IPS-18c (cell line): ENCODE results near the gene CDK16.
A peak's percentile ranks its signal among the peaks of the same experiment; 100 is the strongest.

Source experiments
- H3K4me3 ChIP-seq: 2 replicates; pipeline ENCODE4 v1.7.0; 2013; ENCODE audit warnings: low read depth, mild to moderate bottlenecking, low read length, moderate library complexity; ENCODE audit not compliant: insufficient read depth
- H3K9me3 ChIP-seq: one replicate; pipeline ENCODE4 v1.6.1; 2013; ENCODE audit warnings: mild to moderate bottlenecking, low read length, moderate library complexity; ENCODE audit not compliant: control insufficient read depth, insufficient read depth

Gene CDK16

DNA sequence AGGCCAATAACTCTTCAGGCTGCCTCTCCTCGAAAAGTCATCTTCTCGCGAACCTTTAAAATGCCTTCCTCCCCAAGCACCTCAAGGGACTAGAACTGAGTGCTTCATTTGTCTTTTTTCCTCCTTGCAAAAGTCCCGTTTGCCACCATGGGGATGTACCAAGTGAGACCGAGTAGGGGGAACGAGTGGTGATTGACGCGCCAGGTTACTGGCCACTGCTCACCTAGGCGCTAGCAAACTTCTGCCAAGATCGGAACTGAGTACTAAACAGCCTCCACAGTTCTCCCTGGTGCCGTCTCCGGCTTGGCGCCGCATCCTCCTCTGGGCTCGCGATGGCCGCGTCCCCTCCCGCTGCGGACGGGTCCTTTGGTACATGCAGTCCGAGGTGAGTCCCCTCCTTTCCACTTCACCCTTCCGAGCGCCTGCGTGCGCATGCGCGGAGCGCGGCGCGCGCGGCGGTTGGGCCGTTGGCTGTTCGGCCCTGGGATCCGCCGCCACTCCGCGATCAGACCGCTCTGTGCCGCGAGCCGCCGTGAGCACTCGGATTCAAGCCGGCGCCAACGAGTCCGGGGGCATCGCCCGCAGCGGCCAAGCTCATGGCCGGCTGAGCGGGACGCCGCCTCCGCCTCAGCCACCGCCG is at the start of gene CDK16:
TSS of gene CDK16 (plus strand) at position 402 of the 640 bp plus-strand sequence. CDS start 4,877 bp downstream, outside the sequence.
- Histone ChIP-seq H3K9me3 (no peaks in the 10 kb centered on the region), H3K4me3 (peak within 1 kb of the TSS; percentile 96)

DNA sequence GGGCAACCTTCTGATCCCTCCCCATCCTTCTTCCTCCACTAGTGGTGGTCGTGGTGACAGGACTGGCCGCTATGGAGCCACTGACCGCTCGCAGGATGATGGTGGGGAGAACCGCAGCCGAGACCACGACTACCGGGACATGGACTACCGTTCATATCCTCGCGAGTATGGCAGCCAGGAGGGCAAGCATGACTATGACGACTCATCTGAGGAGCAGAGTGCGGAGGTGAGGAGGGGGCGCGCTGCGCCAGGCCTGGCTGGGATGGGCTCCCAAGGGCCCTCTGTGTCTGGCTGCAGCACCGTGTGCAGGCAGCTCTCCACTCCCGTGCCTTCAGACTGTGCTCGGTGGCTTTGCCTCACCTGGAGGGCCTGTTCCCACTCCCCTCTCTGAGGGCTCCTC is 49.2 kb upstream of the CDK16 start:
- H3K9me3 ChIP-seq: peaks cover 4% of the 10 kb centered on the region

DNA sequence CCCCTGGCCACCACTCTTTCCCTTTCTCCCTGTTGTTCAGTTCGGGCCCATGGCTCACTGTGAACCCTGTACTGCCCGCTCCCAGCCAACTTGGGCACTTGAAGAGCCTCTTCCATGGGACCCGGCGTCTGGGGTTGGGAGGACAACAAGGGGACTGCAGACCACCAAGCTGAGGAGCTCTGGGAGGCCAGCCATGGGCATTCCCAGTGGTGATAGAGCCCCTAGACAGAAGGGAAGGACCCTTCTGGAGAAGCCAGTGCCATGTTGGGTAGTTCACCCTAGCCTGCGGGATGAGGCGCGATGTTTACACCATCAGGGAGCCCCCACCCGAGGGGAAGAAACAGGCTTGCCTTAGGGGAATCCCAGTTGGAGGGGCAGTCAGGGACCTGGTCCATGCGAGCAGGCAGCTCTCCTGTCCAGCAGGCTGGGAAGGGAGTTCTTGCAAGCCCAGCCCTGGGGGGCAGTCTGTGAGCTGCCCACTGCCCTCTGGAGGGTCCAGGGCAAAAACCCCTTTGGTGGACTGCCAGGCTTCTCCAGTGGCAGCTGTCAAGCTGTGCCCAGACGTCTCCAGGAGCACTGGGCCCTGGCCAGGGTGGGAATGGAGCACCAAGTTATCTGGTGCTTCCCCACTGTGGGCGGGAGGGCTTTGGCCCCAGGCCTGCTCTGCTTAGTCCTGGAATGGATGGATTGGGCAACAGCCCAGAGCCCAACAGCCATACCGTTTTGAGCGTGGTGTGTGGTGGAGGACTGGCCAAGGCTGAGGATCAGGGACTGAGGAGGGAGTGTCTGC is 48.6 kb upstream of the CDK16 start:
- peaks cover 2% of the 10 kb centered on the region for H3K9me3 ChIP-seq
- no peak overlapping the region for H3K4me3 ChIP-seq

More for the DNA sequence above, 49.2 kb upstream of the CDK16 start:
- H3K4me3 ChIP-seq: no peak overlapping the region

DNA sequence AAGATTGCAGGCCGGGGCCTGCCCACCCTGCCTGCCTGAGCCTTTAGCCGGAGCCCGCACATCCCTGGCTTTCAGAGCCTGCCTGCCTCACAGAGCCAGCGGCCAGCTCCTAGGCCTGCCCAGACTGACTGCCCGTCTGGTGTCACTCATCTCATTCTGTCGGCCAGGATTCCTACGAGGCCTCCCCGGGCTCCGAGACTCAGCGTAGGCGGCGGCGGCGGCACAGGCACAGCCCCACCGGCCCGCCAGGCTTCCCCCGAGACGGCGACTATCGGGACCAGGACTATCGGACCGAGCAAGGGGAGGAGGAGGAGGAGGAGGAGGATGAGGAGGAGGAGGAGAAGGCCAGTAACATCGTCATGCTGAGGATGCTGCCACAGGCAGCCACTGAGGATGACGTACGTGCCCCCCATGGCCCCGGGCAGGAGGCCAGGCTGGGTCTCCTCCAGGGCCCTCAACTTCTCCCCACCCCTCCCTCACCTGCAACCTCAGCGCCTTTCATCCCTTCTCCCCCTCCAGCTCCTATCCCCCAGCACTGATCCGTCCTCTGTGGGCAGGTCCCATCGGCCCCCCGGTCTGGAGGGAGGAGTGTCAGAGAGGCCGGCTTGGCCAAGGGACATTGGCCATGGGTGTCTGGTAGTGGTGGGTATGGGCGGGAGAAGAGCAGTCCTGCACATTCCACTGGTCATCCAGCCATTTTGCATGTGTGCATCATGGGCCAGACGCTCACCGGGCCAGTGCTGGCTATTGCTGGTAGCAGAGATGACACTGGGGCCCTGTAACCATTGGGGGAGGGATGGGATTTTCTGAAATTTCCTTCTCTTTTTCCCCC is 47.4 kb upstream of the CDK16 start:
- peaks cover 2% of the 10 kb centered on the region for H3K9me3 ChIP-seq
- no peak overlapping the region for H3K4me3 ChIP-seq

DNA sequence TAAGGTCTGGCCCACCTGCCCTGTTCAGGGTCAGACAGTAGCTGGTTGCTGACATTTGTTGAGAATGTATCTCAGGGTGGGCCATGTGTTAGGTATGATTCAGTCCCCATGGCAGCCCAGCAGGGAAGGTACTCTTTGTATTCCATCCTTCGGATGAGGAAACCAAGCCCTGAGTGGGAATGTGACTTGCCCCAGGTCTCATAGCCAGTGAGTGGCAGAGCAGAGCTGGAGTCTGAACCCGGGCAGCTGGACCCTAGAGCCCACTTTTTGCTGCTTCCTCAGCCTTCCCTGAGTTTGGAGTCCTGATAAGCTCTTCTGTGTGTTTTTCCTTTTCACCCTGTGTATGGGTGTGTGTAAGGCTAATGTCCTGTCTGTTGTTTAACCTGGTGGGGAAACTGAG is 46.5 kb upstream of the CDK16 start:
- Histone ChIP-seq H3K4me3 (no peak overlapping the region), H3K9me3 (peaks cover 2% of the 10 kb centered on the region)

DNA sequence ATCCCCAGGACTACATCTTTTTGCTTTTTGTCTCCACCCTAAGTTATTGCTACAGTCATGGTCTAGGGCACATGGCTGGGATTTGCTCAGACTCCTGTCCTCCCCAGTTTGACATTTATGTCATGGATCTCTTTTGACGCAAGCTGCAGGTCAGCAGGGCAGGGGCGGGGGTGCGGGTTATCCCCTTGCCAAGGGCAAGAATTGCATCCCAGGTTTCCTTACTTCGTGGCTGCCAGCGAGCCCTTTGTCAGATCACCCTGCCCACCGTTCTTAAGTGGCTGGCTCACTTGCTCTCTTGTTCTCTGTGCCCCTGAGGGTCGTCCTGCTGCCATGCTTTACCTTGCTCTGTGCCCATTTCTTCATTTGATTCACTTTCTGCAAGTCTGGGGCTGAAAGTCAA is 45.9 kb upstream of the CDK16 start:
- H3K4me3 ChIP-seq: no peak overlapping the region
- H3K9me3 ChIP-seq: peaks cover 2% of the 10 kb centered on the region

DNA sequence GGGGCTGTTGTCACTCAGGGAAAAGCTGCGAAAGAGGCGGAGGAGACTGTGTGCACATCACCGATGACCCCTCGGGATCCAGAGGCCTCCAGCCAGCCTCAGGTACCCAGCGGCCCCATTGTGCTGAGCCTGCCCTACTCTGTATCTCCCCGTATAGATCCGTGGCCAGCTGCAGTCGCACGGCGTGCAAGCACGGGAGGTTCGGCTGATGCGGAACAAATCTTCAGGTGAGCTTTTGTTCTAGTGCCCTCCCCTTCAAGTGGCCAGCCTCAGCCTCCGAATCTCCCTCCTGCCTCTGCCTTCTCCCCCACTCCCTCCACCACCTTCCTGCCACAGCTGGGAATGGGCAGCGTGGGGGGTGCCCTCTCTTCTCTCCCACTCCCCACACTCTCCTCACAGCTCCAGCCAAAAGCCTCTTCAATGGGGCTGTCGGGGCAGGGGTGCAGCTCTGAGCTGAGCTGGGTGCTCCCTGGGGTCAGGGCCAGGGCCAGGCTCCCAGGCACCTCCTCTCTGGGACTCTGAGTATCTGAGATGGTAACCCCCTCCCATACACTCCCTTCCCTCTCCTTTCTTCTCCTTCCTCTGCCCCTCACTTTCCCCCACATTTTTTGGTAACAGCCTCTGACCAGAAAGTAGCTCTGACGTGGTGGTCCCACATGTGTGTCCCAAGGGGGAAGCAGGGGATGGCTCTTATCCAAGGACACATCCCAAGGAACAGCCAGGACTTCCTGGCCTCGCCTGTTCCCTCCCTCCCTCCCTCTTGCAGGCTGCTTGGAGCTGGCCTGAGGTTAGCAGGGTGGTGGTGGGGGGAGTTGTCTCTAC is 45.3 kb upstream of the CDK16 start:
- Histone ChIP-seq H3K9me3 (peaks cover 2% of the 10 kb centered on the region), H3K4me3 (no peak overlapping the region)

DNA sequence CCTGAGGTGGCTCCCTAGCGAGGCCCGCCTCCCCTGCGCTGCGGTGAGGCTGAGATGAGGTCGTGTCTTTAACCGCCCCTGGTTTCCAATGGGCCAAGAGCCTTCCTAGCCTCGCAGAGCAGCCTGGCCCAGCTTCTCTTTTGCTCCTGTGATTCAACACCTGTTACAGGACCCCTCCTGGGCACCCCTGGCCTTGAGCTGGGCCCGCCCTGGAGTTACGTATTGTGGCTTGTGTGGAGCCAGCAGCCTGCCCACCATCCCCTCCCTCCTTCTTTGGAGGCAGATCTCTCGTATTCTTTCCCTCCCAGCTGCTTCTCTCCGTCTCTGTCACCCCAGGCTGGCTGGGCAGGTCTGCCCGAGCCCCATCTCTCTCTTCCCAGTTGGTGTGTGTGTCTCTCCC is 44.1 kb upstream of the CDK16 start:
- Histone ChIP-seq H3K4me3 (no peak overlapping the region), H3K9me3 (peaks cover 4% of the 10 kb centered on the region)

DNA sequence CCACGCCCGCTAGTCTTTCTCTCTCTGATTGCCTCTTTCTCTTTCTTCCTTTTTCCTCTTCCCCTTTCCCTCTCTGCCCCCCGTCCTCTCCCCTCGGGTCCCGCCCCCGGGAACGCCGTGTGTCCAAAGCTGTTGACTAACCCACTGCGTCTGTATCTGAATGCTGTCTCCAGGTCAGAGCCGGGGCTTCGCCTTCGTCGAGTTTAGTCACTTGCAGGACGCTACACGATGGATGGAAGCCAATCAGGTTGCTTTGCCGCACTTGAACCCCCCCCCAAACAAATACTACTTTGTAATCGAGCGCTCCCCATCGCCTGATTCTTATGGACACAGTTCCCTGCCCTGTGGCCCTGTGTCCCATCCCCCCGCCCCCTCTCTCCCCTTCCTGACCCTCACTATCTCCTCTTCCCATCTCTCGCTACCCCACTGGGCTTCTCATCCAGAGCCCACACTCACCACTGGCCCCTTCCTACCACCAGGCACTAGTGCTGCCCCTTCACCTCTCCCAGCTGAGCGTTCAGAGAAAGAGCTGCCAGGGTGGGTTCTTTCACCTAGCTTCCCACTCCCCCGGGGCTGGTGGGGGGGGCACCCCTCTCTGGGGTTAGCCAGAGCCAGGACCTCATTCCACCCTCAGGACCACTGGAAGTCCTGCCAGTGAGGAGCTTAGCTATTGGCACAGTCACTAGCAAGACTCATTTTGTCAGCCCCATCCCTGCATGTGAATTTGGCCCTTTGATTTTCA is 43.5 kb upstream of the CDK16 start:
- H3K9me3 ChIP-seq: peaks cover 4% of the 10 kb centered on the region
- no peak overlapping the region for H3K4me3 ChIP-seq

DNA sequence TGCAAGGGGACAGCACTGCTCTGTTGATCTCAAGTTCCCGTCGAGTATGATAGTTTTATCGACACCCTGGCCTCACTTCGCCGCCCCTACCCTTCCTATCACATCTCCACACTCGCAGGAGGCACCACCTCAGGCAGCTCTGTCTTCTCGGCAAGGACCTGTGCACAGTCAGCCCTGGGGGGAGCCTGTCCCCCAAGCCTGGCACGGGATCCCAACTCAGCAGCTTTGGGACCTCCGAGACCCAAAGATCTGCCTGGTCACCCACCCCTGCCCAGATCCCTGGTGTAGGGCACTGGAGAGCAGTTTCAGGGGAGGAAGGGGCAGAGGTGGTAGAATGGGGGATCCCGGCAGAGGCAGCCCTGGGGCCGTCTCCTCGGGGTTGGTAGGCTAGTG is 42.9 kb upstream of the CDK16 start:
- H3K4me3 ChIP-seq: no peak overlapping the region
- H3K9me3 ChIP-seq: peaks cover 4% of the 10 kb centered on the region

DNA sequence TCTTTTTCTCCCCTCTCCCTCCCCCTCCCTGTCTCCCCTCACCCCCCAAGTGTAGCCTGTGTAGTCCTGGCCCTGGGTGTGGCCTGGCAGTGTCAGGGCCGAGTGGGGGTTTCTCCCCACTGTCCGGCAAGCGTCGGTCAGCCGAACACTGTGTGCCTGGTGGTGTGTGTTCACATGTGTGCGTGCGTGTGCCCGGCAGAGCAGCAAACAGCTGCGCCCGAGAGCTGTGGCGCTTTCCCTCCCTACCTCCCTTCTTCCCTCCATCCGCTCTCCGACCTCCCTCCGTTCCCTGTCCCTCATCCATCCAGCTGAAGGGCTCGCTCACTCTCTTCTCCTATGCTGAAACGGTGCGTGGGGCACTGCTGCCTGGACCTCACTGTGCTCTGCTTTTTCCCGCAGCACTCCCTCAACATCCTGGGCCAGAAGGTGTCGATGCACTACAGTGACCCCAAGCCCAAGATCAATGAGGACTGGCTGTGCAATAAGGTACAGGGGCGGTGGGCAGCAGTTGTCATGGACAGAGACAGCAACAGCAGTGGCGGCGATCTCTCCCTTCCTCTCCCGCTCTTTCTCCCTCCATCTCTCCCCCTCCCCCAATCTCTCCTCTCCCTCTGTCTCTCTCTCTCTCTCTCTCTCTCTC is 42.3 kb upstream of the CDK16 start:
- peaks cover 4% of the 10 kb centered on the region for H3K9me3 ChIP-seq

DNA sequence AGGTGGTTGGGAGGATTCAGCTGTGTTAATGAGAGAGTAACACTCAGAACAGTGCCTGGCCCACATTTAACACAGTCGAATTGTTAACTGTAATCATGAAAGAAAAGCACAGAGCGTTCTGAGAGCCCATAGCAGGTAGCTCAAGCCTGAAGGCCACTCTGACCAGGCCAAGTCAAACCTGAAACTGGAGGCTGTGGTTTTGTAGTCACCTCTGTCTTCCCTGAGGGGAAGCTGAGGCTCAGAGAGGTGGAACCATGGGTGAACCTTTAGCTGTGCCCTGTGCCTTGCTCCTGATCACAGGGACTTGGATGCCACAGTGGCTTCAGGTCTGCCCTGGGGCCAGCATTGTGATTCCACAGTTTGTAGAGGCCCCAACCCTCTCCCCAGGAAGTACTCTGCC is 41.4 kb upstream of the CDK16 start:
- H3K9me3 ChIP-seq: peaks cover 2% of the 10 kb centered on the region
- H3K4me3 ChIP-seq: no peak overlapping the region

More for the DNA sequence above, 42.3 kb upstream of the CDK16 start:
- no peak overlapping the region for H3K4me3 ChIP-seq

DNA sequence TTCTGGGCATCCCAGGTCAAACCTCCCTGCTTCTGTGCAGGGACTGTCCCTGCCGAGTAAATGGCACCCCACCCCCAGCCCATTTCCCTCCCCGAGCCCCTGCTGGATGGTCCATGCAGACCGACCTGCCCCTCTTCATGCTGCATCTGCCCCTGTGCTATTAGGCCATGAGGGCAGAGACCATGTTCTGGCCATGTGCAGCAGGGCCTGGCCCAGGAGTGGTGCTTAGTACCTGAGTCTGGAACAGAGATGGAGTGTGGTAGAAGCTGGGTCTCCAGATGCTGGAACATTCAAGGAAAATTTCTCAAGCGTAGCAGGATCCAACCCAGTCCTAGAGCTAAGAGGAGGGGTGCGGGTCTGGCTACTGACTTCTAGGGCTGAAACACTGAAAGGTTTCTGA is 40.1 kb upstream of the CDK16 start:
- H3K4me3 ChIP-seq: no peak overlapping the region

DNA sequence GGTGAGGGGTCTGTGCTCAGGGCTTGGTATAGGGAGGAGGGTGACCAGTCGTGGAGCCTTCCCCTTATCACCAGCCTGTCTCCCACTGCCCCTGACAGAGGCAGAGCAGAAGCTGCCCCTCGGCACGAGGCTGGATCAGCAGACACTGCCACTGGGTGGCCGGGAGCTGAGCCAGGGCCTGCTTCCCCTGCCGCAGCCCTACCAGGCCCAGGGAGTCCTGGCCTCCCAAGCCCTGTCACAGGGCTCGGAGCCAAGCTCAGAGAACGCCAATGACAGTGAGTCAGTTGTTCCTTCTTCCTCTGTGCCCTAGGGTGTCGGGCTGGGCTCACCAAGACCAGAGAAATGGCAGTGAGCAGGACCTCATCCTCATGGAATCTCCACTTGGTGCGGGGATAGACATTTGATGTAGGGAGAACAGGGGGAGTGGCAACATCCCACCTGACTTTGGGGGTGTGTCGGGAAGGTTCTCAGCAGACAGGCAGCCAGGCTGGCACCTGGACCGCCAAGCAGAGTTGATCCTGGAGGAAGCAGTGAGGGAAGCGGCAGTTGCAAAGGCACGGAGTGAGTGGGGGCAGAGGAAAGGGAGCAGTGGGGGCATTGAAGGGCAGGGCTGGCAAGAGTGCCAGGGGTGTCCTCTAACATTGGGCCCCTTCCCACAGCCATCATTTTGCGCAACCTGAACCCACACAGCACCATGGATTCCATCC is 39.1 kb upstream of the CDK16 start:
- Histone ChIP-seq H3K9me3 (peaks cover 2% of the 10 kb centered on the region), H3K4me3 (no peak overlapping the region)

More for the DNA sequence above, 40.1 kb upstream of the CDK16 start:
- H3K9me3 ChIP-seq: peaks cover 2% of the 10 kb centered on the region

DNA sequence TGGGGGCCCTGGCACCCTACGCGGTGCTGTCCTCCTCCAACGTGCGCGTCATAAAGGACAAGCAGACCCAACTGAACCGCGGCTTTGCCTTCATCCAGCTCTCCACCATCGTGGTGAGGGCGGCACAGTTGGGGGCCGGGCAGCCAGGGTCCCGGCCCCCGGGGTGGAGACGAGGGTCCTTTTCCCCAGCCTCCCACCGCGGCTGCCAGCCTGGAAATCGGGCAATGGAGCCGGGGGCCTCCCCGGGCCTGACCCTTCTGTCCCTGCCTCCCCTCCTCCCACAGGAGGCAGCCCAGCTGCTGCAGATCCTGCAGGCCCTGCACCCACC is 38.6 kb upstream of the CDK16 start:
- Histone ChIP-seq H3K4me3 (no peak overlapping the region), H3K9me3 (peaks cover 2% of the 10 kb centered on the region)

DNA sequence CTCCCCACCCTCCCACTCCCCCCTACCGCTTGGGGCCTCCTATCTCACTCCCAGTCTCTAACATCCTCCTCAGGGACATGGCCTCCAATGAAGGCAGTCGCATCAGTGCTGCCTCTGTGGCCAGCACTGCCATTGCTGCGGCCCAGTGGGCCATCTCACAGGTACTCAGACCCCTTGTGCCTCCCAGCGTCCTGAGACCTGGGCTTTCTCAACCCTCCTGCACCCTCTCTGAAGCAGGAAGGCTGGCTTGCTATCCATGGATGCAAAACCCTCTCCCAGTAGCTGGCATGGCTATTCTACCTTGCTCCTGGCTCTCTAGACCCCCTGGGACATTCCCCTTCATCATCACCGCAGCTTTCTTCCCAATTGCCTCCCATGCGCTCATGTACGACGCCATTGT is 38.1 kb upstream of the CDK16 start:
- Histone ChIP-seq H3K9me3 (peaks cover 2% of the 10 kb centered on the region), H3K4me3 (no peak overlapping the region)
